ENCODE measurements around the gene GALNTL6. TPM values are rescaled to one million over a fixed set of nuclear protein-coding genes. Genes with fewer than 3 reads are reported as not detected.

GALNTL6 gene
- total and polyA plus RNA-seq, 2 experiments from 2014 or later, result not detected

GRCh38 chr4:171983935-171984805 lies 171.0 kb downstream of the GALNTL6 start:
- no peak overlapping the region for H3K27ac ChIP-seq
- no peak for TF ChIP-seq CTCF (IDR thresholded peaks at IDR 0.05; ENCODE audit: low read depth, low read length)
- no peak for DNase-seq (ENCODE audit: low read depth in 1 of 2, low spot score in 1 of 2)
- no peak overlapping the region for H3K4me3 ChIP-seq
- no peaks in the 10 kb centered on the region for H3K27me3 ChIP-seq
- no peaks in the 10 kb centered on the region for H3K4me1 ChIP-seq (ENCODE audit: low read depth)
- no peaks in the 10 kb centered on the region for H3K9me3 ChIP-seq (ENCODE audit: low read depth)
- H3K36me3 ChIP-seq, result no peaks in the 10 kb centered on the region

- Histone ChIP-seq H3K4me3 (no peak overlapping the region), H3K36me3 (no peaks in the 10 kb centered on the region), H3K4me1 (ENCODE audit: low read depth) (no peaks in the 10 kb centered on the region), H3K27me3 (no peaks in the 10 kb centered on the region), H3K9me3 (ENCODE audit: low read depth) (no peaks in the 10 kb centered on the region), H3K27ac (no peak overlapping the region)
- DNase-seq (ENCODE audit: low read depth in 1 of 2, low spot score in 1 of 2), result no peak
- TF ChIP-seq CTCF (IDR thresholded peaks at IDR 0.05; ENCODE audit: low read depth, low read length), result no peak
These were observed 171.9 kb downstream of the GALNTL6 start for GRCh38 chr4:171985129-171985528.

GRCh38 chr4:171993247-171993646 lies 180.0 kb downstream of the GALNTL6 start:
- Histone ChIP-seq H3K27ac (no peak overlapping the region), H3K9me3 (ENCODE audit: low read depth) (no peaks in the 10 kb centered on the region), H3K4me1 (ENCODE audit: low read depth) (no peaks in the 10 kb centered on the region), H3K4me3 (no peak overlapping the region), H3K27me3 (no peaks in the 10 kb centered on the region), H3K36me3 (no peaks in the 10 kb centered on the region)
- no peak for DNase-seq (ENCODE audit: low read depth in 1 of 2, low spot score in 1 of 2)
- no peak for TF ChIP-seq CTCF (IDR thresholded peaks at IDR 0.05; ENCODE audit: low read depth, low read length)

GRCh38 chr4:172007889-172008288 lies 194.7 kb downstream of the GALNTL6 start:
- Histone ChIP-seq H3K27me3 (no peaks in the 10 kb centered on the region), H3K4me3 (no peak overlapping the region), H3K36me3 (no peaks in the 10 kb centered on the region), H3K27ac (no peak overlapping the region), H3K9me3 (ENCODE audit: low read depth) (no peaks in the 10 kb centered on the region), H3K4me1 (ENCODE audit: low read depth) (no peaks in the 10 kb centered on the region)
- DNase-seq (ENCODE audit: low read depth in 1 of 2, low spot score in 1 of 2), result no peak
- no peak for TF ChIP-seq CTCF (IDR thresholded peaks at IDR 0.05; ENCODE audit: low read depth, low read length)

- TF ChIP-seq CTCF (IDR thresholded peaks at IDR 0.05; ENCODE audit: low read depth, low read length), result no peak
- Histone ChIP-seq H3K27me3 (no peaks in the 10 kb centered on the region), H3K9me3 (ENCODE audit: low read depth) (no peaks in the 10 kb centered on the region), H3K4me1 (ENCODE audit: low read depth) (no peaks in the 10 kb centered on the region), H3K4me3 (no peak overlapping the region), H3K27ac (no peak overlapping the region), H3K36me3 (no peaks in the 10 kb centered on the region)
- DNase-seq (ENCODE audit: low read depth in 1 of 2, low spot score in 1 of 2), result no peak
These were observed 196.4 kb downstream of the GALNTL6 start for GRCh38 chr4:172009446-172010230.

All from cardiac muscle cell (in vitro differentiated cells and primary cell).